Endothelial cell of umbilical vein (primary cell): ENCODE data around the gene DACH2. TPM values are rescaled to one million over a fixed set of nuclear protein-coding genes. Genes with fewer than 3 reads are reported as not detected.

Experiments used
- BruUV-seq: library from RNA; stranded (reverse); fragments of 400-500 nt; replicated peaks from 2 replicates; lab custom pipeline; 2021; lab: Mats Ljungman, UMichigan
- CTCF ChIA-PET: fragments of 300-600, 350-600 bp; sonication (Branson Sonifier 250); formaldehyde crosslinking; loops from one replicate; lab custom pipeline; 2021; ENCODE audit warnings: antibody characterized with exemption, inconsistent platforms; lab: Charles Lee
- POLR2A ChIA-PET: fragments of 300-600, 350-600 bp; sonication (Branson Sonifier 250); formaldehyde crosslinking; loops from one replicate; lab custom pipeline; 2021; ENCODE audit warnings: antibody characterized with exemption, inconsistent platforms; lab: Charles Lee
- DNase-seq: peaks from one replicate; pipeline ENCODE4 v3.0.0-alpha.2; 2011; ENCODE audit warnings: low read depth, low spot score
- FAIRE-seq: peaks from 2 replicates; lab custom pipeline; 2011; peaks lifted over from hg19 to GRCh38; lab: Jason Lieb, UNC
- H2AFZ ChIP-seq: 2 replicates; pipeline ENCODE4 v1.6.0; 2012; ENCODE audit warnings: low read depth, low read length, control low read depth, inconsistent platforms
- H3K27ac ChIP-seq: 2 replicates; pipeline ENCODE4 v1.5.1; 2011; ENCODE audit warnings: low read depth, mild to moderate bottlenecking, control low read depth, low read length, moderate library complexity; ENCODE audit not compliant: insufficient read depth
- H3K27me3 ChIP-seq, 2 experiments: 2 replicates each; pipeline versions ENCODE4 v1.6.0 to v1.6.1; 2011; ENCODE audit warnings: low read length in 2 of 2, mixed read lengths in 1 of 2; ENCODE audit not compliant: control insufficient read depth in 2 of 2, insufficient read depth in 2 of 2
- H3K36me3 ChIP-seq, 2 experiments: 2 replicates in 1 of 2; 3 replicates in 1 of 2; pipeline ENCODE4 v1.5.1; 2011; ENCODE audit warnings: low read length in 2 of 2, mild to moderate bottlenecking in 1 of 2, moderate library complexity in 1 of 2; ENCODE audit not compliant: control insufficient read depth in 2 of 2, insufficient read depth in 2 of 2; ENCODE audit errors: extremely low read depth in 1 of 2
- H3K4me1 ChIP-seq: 3 replicates; pipeline ENCODE4 v1.5.1; 2011; ENCODE audit warnings: mild to moderate bottlenecking, low read length; ENCODE audit not compliant: control insufficient read depth, insufficient read depth; ENCODE audit errors: extremely low read depth
- H3K4me2 ChIP-seq: 2 replicates; pipeline ENCODE4 v1.6.1; 2011; ENCODE audit warnings: low read length, control low read depth, mixed read lengths; ENCODE audit not compliant: insufficient read depth
- H3K4me3 ChIP-seq, 3 experiments: fragments of 200-600 bp in 1 of 3; sonication (generic), shearing (Covaris generic) in 1 of 3; replicated peaks in 1 of 3; 2 replicates each; pipeline ENCODE4 v1.5.1; 2011 to 2016; ENCODE audit warnings: control low read depth in 3 of 3, low read length in 3 of 3, mild to moderate bottlenecking in 2 of 3, inconsistent platforms in 1 of 3, low read depth in 1 of 3, moderate library complexity in 1 of 3; ENCODE audit not compliant: insufficient read depth in 1 of 3
- H3K79me2 ChIP-seq: 2 replicates; pipeline ENCODE4 v1.6.0; 2012; ENCODE audit warnings: low read length, inconsistent platforms; ENCODE audit not compliant: control insufficient read depth, insufficient read depth
- H3K9ac ChIP-seq: replicated peaks from 2 replicates; pipeline ENCODE3; 2011; ENCODE audit warnings: low read length, control low read depth; ENCODE audit not compliant: insufficient read depth; ENCODE audit errors: extremely low read depth
- H3K9me1 ChIP-seq: replicated peaks from 3 replicates; pipeline ENCODE4 v1.6.0; 2011; ENCODE audit warnings: mild to moderate bottlenecking, low read length; ENCODE audit not compliant: control insufficient read depth, insufficient read depth; ENCODE audit errors: extremely low read depth
- H3K9me3 ChIP-seq: replicated peaks from 2 replicates; pipeline ENCODE4 v1.5.1; 2012; ENCODE audit warnings: low read length, inconsistent platforms; ENCODE audit not compliant: control insufficient read depth, insufficient read depth
- H4K20me1 ChIP-seq: replicated peaks from 2 replicates; pipeline ENCODE3; 2011; ENCODE audit warnings: mild to moderate bottlenecking, low read length; ENCODE audit not compliant: control insufficient read depth, insufficient read depth; ENCODE audit errors: extremely low read depth
- EZH2 ChIP-seq: IDR thresholded peaks from 2 replicates; pipeline ENCODE4 v1.6.1; 2012; ENCODE audit warnings: borderline replicate concordance, low read depth, mild to moderate bottlenecking, moderate library complexity, low read length, inconsistent platforms; ENCODE audit not compliant: severe bottlenecking
- FOS ChIP-seq: IDR thresholded peaks from 2 replicates; pipeline ENCODE4 v1.6.1; 2011; ENCODE audit warnings: mild to moderate bottlenecking, low read length, moderate library complexity, borderline replicate concordance; ENCODE audit not compliant: insufficient read depth
- GATA2 ChIP-seq: IDR thresholded peaks from 2 replicates; pipeline ENCODE4 v1.7.0; 2011; ENCODE audit warnings: low read depth, mild to moderate bottlenecking, moderate library complexity, mixed read lengths, low read length; ENCODE audit not compliant: insufficient read length, insufficient read depth
- JUN ChIP-seq: IDR thresholded peaks from 2 replicates; pipeline ENCODE4 v1.6.1; 2011; ENCODE audit warnings: borderline replicate concordance, low read depth; ENCODE audit not compliant: insufficient read length, insufficient read depth
- MYC ChIP-seq: IDR thresholded peaks from one replicate; pipeline ENCODE4 v1.6.1; 2011; ENCODE audit warnings: mild to moderate bottlenecking, low read depth, low read length
- POLR2A ChIP-seq: IDR thresholded peaks from 2 replicates; pipeline ENCODE4 v1.6.1; 2012; ENCODE audit warnings: low read depth, mild to moderate bottlenecking, control low read depth, low read length
- POLR2AphosphoS5 ChIP-seq: IDR thresholded peaks from 2 replicates; pipeline ENCODE4 v1.6.1; 2012; ENCODE audit warnings: low read depth, mild to moderate bottlenecking, control low read depth, low read length, moderate library complexity; ENCODE audit not compliant: insufficient read depth
- dilution Hi-C: fragments of 300-500 bp; cut with MboI; formaldehyde crosslinking; loops from one replicate; pipeline ENCODE4 v1.15.0; 2019; ENCODE audit warnings: low sequenced_read_pairs; ENCODE audit not compliant: extremely low pct_ligation_motif_present
- intact Hi-C: fragments of 100-400 bp; cut with micrococcal nuclease; formaldehyde crosslinking; loops from one replicate; pipeline ENCODE4 v1.10.0; 2022
- polyA plus RNA-seq, 4 experiments: library from polyadenylated mRNA; depleted of rRNA in 3 of 4; stranded (reverse) in 3 of 4; unstranded in 1 of 4; fragments of >200 nt; gene quantifications; 2 replicates each; pipeline versions ENCODE4 v1.2.1 to v1.2.3, GENCODE V29; 2011 to 2012; ENCODE audit warnings: missing spikeins in 1 of 4
- total RNA-seq: library from RNA; stranded (reverse); gene quantifications from 2 replicates; pipeline ENCODE4 v1.2.3, GENCODE V29; 2021
- TF ChIP-seq, protein P1 (sequence below), 2 donors: IDR thresholded peaks; 1 replicate in 1 of 2; 2 replicates in 1 of 2; pipeline ENCODE4 v1.5.1; 2011; ENCODE audit warnings: low read length in 2 of 2, mild to moderate bottlenecking in 2 of 2, moderate library complexity in 2 of 2, control low read depth in 1 of 2, inconsistent platforms in 1 of 2, low read depth in 1 of 2; ENCODE audit not compliant: insufficient read depth in 1 of 2; ENCODE audit errors: extremely low read depth in 1 of 2
- TF ChIP-seq, protein P2 (sequence below): IDR thresholded peaks from 2 replicates; pipeline ENCODE4 v1.6.1; 2011; ENCODE audit not compliant: insufficient read depth, insufficient read length

The DACH2 gene
- total and polyA plus RNA-seq, 2 donors (not counting 3 experiments of a cell fraction or from before 2014, with no cell fraction given): not detected

DNA sequence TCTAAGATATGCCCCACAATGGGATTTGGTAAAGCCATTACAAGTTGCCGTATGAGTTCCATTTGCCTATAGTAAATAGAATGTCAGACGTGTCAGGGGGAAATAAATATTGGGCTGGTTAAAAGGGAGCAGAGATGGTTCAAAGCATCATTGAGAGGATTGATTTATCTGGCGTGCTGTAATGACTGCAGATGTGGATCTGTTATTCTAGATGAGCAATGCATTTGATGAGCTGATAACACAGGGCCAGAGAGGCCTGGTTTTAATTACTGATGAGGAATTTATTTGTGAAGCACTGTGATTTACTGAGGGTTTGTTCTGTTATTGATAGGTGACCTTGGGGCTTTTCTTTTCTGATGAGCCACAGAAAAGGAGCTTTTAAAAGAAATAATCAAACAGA lies 62.5 kb downstream of the DACH2 start:
- Histone ChIP-seq H3K9me3 (no peaks in the 10 kb centered on the region), H3K27ac (no peak overlapping the region), H3K27me3 (no peaks in the 10 kb centered on the region), H3K4me3 (no peak overlapping the region), H3K9ac (no peak overlapping the region), H3K79me2 (no peaks in the 10 kb centered on the region), H3K4me1 (no peaks in the 10 kb centered on the region), H3K4me2 (no peak overlapping the region), H3K36me3 (no peaks in the 10 kb centered on the region), H2AFZ (no peak overlapping the region), H4K20me1 (no peaks in the 10 kb centered on the region), H3K9me1 (no peaks in the 10 kb centered on the region)
- no TSS peak for BruUV-seq
- dilution Hi-C loops: no loop called here
- ChIA-PET POLR2A (no interaction called here), CTCF (no interaction called here)
- TF ChIP-seq FOS: no peak
- TF ChIP-seq, protein P1, sequence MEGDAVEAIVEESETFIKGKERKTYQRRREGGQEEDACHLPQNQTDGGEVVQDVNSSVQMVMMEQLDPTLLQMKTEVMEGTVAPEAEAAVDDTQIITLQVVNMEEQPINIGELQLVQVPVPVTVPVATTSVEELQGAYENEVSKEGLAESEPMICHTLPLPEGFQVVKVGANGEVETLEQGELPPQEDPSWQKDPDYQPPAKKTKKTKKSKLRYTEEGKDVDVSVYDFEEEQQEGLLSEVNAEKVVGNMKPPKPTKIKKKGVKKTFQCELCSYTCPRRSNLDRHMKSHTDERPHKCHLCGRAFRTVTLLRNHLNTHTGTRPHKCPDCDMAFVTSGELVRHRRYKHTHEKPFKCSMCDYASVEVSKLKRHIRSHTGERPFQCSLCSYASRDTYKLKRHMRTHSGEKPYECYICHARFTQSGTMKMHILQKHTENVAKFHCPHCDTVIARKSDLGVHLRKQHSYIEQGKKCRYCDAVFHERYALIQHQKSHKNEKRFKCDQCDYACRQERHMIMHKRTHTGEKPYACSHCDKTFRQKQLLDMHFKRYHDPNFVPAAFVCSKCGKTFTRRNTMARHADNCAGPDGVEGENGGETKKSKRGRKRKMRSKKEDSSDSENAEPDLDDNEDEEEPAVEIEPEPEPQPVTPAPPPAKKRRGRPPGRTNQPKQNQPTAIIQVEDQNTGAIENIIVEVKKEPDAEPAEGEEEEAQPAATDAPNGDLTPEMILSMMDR (IDR thresholded peaks at IDR 0.05; ENCODE audit: extremely low read depth in 1 of 2, insufficient read depth in 1 of 2, low read depth in 1 of 2, low read length in 2 of 2): no peak
- no peak for TF ChIP-seq POLR2AphosphoS5
- no peak for FAIRE-seq
- DNase-seq: no peak
- intact Hi-C loops: no loop called here

DNA sequence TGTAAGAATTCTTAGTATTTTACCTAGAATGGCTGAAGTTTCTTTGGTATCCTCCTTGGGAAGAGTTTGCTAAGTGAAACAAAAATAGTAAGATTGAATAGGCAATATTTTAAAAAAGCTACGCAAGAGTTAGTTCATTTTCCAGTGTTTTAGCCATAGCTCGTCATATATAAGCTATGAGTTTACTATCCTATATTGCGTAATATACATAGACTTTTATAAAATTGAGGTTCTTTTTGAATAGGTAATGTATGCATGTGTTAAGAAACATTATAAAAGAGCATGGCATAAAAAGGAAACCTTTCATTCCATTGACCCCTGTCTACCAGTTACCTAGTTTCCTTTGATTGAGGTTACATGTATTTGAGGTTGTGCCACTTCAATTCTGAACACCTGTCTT lies 67.0 kb downstream of the DACH2 start:
- DNase-seq (no peak), FAIRE-seq (no peak)
- Histone ChIP-seq H3K9me1 (no peaks in the 10 kb centered on the region), H4K20me1 (no peaks in the 10 kb centered on the region), H3K4me3 (no peak overlapping the region), H3K9me3 (no peaks in the 10 kb centered on the region), H3K27me3 (no peaks in the 10 kb centered on the region), H3K36me3 (no peaks in the 10 kb centered on the region), H3K4me1 (no peaks in the 10 kb centered on the region), H2AFZ (no peak overlapping the region), H3K27ac (no peak overlapping the region), H3K79me2 (no peaks in the 10 kb centered on the region), H3K4me2 (no peak overlapping the region), H3K9ac (no peak overlapping the region)
- TF ChIP-seq POLR2AphosphoS5: no peak
- no peak for TF ChIP-seq EZH2
- TF ChIP-seq JUN: no peak
- TF ChIP-seq, protein P1 (IDR thresholded peaks at IDR 0.05; ENCODE audit: extremely low read depth in 1 of 2, insufficient read depth in 1 of 2, low read depth in 1 of 2, low read length in 2 of 2): no peak
- no peak for TF ChIP-seq POLR2A
- TF ChIP-seq, protein P2, sequence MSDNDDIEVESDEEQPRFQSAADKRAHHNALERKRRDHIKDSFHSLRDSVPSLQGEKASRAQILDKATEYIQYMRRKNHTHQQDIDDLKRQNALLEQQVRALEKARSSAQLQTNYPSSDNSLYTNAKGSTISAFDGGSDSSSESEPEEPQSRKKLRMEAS: no peak
- no peak for TF ChIP-seq GATA2
- no peak for TF ChIP-seq FOS
- TF ChIP-seq MYC: no peak
- intact Hi-C loops: no loop called here
- ChIA-PET CTCF (no interaction called here), POLR2A (no interaction called here)
- no TSS peak for BruUV-seq
- dilution Hi-C loops: no loop called here
